ENCODE results near the gene ATAD3A. TPM values are rescaled to one million over a fixed set of nuclear protein-coding genes. Genes with fewer than 3 reads are reported as not detected.

The ATAD3A gene
- total RNA-seq, 1 experiment from 2014 or later = 71.2 TPM

DNA sequence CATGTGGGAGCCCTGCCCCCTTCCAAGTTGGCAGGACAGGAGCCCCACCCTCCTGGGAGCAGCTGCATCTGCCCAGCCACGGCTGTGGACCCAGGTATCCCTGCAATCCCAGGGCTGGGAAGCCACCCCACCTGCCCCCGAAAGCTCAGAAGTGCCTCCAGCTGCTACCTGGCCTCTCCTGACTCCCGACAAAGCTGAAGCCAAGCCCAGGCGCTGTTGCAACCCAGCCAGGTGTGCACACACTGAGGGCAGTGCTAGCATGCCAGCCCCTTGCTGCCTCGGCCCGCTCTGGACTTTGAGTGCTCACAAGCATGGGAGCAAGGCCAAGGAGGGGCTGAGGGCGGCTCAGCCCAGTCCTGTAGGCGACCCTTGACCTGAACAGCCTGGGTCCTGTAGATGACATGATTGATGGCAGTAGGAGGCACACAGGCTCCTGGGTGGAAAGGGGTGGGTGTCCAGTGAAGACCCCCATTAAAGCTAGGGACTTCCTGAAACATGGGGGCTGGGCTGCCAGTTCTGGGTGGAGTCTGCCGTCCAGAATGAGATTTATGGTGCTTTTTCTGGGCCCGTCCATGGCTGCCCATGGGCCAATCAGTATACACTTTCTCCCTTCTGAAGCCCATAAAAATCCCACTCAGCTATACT lies 65.5 kb downstream of the ATAD3A start:
- H3K27me3 Mint-ChIP-seq (ENCODE audit: low read depth) = peaks cover 15% of the 10 kb centered on the region
- no peaks in the 10 kb centered on the region; the same call in 1 of the 2 replicates for H3K36me3 Mint-ChIP-seq
- DNase-seq (ENCODE audit: low spot score) (no peak), ATAC-seq (no peak)
- no peak overlapping the region for H3K4me3 Mint-ChIP-seq
- H3K27ac Mint-ChIP-seq = no peak overlapping the region
- ChIA-PET CTCF (interaction anchor here (1.8 kb wide), 1 partner anchor 26 kb away, joined by 5 read pairs; no protein-coding TSS in a partner anchor), POLR2A (interaction anchor here (0.6 to 2.3 kb wide), 2 partner anchors 38 to 192 kb away, joined by 4 to 7 read pairs; partner anchors contain the start of gene MIB2)
- H3K9me3 Mint-ChIP-seq = no peaks in the 10 kb centered on the region
- H3K4me1 Mint-ChIP-seq = peaks cover 15% of the 10 kb centered on the region
- no peak for TF ChIP-seq GABPB1 (CRISPR knock-in tag; IDR thresholded peaks at IDR 0.05)
- TF ChIP-seq TCF7 (CRISPR knock-in tag; IDR thresholded peaks at IDR 0.05; ENCODE audit: low read depth) = no peak
- no peak for TF ChIP-seq AFF4 (CRISPR knock-in tag; IDR thresholded peaks at IDR 0.05; ENCODE audit: borderline replicate concordance)
- TF ChIP-seq, protein P1, sequence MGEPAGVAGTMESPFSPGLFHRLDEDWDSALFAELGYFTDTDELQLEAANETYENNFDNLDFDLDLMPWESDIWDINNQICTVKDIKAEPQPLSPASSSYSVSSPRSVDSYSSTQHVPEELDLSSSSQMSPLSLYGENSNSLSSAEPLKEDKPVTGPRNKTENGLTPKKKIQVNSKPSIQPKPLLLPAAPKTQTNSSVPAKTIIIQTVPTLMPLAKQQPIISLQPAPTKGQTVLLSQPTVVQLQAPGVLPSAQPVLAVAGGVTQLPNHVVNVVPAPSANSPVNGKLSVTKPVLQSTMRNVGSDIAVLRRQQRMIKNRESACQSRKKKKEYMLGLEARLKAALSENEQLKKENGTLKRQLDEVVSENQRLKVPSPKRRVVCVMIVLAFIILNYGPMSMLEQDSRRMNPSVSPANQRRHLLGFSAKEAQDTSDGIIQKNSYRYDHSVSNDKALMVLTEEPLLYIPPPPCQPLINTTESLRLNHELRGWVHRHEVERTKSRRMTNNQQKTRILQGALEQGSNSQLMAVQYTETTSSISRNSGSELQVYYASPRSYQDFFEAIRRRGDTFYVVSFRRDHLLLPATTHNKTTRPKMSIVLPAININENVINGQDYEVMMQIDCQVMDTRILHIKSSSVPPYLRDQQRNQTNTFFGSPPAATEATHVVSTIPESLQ (CRISPR knock-in tag; IDR thresholded peaks at IDR 0.05) = no peak
- TF ChIP-seq, protein P2, sequence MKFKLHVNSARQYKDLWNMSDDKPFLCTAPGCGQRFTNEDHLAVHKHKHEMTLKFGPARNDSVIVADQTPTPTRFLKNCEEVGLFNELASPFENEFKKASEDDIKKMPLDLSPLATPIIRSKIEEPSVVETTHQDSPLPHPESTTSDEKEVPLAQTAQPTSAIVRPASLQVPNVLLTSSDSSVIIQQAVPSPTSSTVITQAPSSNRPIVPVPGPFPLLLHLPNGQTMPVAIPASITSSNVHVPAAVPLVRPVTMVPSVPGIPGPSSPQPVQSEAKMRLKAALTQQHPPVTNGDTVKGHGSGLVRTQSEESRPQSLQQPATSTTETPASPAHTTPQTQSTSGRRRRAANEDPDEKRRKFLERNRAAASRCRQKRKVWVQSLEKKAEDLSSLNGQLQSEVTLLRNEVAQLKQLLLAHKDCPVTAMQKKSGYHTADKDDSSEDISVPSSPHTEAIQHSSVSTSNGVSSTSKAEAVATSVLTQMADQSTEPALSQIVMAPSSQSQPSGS (CRISPR knock-in tag; IDR thresholded peaks at IDR 0.05; ENCODE audit: borderline replicate concordance, low read depth) = no peak
- TF ChIP-seq ZBTB21 (CRISPR knock-in tag; IDR thresholded peaks at IDR 0.05; ENCODE audit: borderline replicate concordance) = no peak
- no peak for TF ChIP-seq FOXK1 (CRISPR knock-in tag; IDR thresholded peaks at IDR 0.05)
- TF ChIP-seq IRF2 (CRISPR knock-in tag; IDR thresholded peaks at IDR 0.05; ENCODE audit: borderline replicate concordance, low read depth) = no peak
- TF ChIP-seq ZSCAN18 (CRISPR knock-in tag; IDR thresholded peaks at IDR 0.05) = no peak
- no peak for TF ChIP-seq ZNF121 (CRISPR knock-in tag; IDR thresholded peaks at IDR 0.05)
- TF ChIP-seq OVOL2 (CRISPR knock-in tag; IDR thresholded peaks at IDR 0.05; ENCODE audit: borderline replicate concordance) = no peak
- TF ChIP-seq JAZF1 (CRISPR knock-in tag; IDR thresholded peaks at IDR 0.05) = no peak
- TF ChIP-seq NFE2L1 (CRISPR knock-in tag; IDR thresholded peaks at IDR 0.05) = no peak
- no peak for TF ChIP-seq SMAD4 (CRISPR knock-in tag; IDR thresholded peaks at IDR 0.05)
- TF ChIP-seq FOXP1 (CRISPR knock-in tag; IDR thresholded peaks at IDR 0.05; ENCODE audit: borderline replicate concordance) = no peak
- TF ChIP-seq CREB1 (CRISPR knock-in tag; IDR thresholded peaks at IDR 0.05) = no peak
- TF ChIP-seq, protein P3, sequence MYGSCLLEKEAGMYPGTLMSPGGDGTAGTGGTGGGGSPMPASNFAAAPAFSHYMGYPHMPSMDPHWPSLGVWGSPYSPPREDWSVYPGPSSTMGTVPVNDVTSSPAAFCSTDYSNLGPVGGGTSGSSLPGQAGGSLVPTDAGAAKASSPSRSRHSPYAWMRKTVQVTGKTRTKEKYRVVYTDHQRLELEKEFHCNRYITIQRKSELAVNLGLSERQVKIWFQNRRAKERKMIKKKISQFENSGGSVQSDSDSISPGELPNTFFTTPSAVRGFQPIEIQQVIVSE (CRISPR knock-in tag; IDR thresholded peaks at IDR 0.05; ENCODE audit: borderline replicate concordance) = no peak
- no peak for TF ChIP-seq RELA (CRISPR knock-in tag; IDR thresholded peaks at IDR 0.05; ENCODE audit: borderline replicate concordance)
- no peak for TF ChIP-seq HMGXB4 (CRISPR knock-in tag; IDR thresholded peaks at IDR 0.05)
